Neural cell (in vitro differentiated cells): ENCODE measurements around the gene DPYSL4. TPM values are rescaled to one million over a fixed set of nuclear protein-coding genes. Genes with fewer than 3 reads are reported as not detected.

Experiments
- H2AFZ ChIP-seq: fragments of 200-600, 300-800 bp; sonication (generic), shearing (Covaris generic); 2 replicates; pipeline ENCODE4 v1.6.0; 2014; ENCODE audit warnings: low read depth, mild to moderate bottlenecking, antibody characterized with exemption, low read length, moderate library complexity
- H3F3A ChIP-seq: fragments of 200-600 bp; shearing (Covaris generic); 2 replicates; pipeline ENCODE4 v1.6.1; 2016; ENCODE audit warnings: mild to moderate bottlenecking, moderate library complexity, mixed read lengths, antibody characterized with exemption, low read length; ENCODE audit not compliant: insufficient read depth, poor library complexity, severe bottlenecking
- H3K27ac ChIP-seq: fragments of 200-600, 300-800 bp; sonication (generic), shearing (Covaris generic); 2 replicates; pipeline ENCODE4 v1.5.1; 2014; ENCODE audit warnings: mild to moderate bottlenecking, low read length, moderate library complexity
- H3K27me3 ChIP-seq: fragments of 300-800, 200-600 bp; sonication (generic), shearing (Covaris generic); 2 replicates; pipeline ENCODE4 v1.6.0; 2014; ENCODE audit warnings: mild to moderate bottlenecking, low read depth, low read length, moderate library complexity; ENCODE audit not compliant: insufficient read depth
- H3K36me3 ChIP-seq: fragments of 300-800, 200-600 bp; sonication (generic), shearing (Covaris generic); 2 replicates; pipeline ENCODE4 v1.5.1; 2014; ENCODE audit warnings: mild to moderate bottlenecking, antibody characterized with exemption, low read length, moderate library complexity; ENCODE audit not compliant: insufficient read depth
- H3K4me2 ChIP-seq: fragments of 300-800, 200-600 bp; sonication (generic), shearing (Covaris generic); 2 replicates; pipeline ENCODE4 v1.6.0; 2014; ENCODE audit warnings: mild to moderate bottlenecking, low read length
- H3K4me3 ChIP-seq: fragments of 300-800, 200-600 bp; sonication (generic), shearing (Covaris generic); 2 replicates; pipeline ENCODE4 v1.5.1; 2014; ENCODE audit warnings: mild to moderate bottlenecking, low read length, moderate library complexity
- H3K79me2 ChIP-seq: fragments of 200-600 bp; shearing (Covaris generic); replicated peaks from 2 replicates; pipeline ENCODE4 v1.6.0; 2014; ENCODE audit warnings: mild to moderate bottlenecking, low read length, moderate library complexity; ENCODE audit not compliant: insufficient read depth
- H3K9ac ChIP-seq: fragments of 300-800, 200-600 bp; sonication (generic), shearing (Covaris generic); 2 replicates; pipeline ENCODE4 v1.6.1; 2016; ENCODE audit warnings: mild to moderate bottlenecking, low read length, mixed read lengths
- H3K9me2 ChIP-seq: fragments of 200-600 bp; shearing (Covaris generic); 2 replicates; pipeline ENCODE4 v1.6.1; 2016; ENCODE audit warnings: mild to moderate bottlenecking, low read length, mixed read lengths; ENCODE audit not compliant: insufficient read depth
- H3K9me3 ChIP-seq: fragments of 200-600, 300-800 bp; sonication (generic), shearing (Covaris generic); 2 replicates; pipeline ENCODE4 v1.6.1; 2016; ENCODE audit warnings: mild to moderate bottlenecking, mixed run types, low read length, moderate library complexity, mixed read lengths
- H4K20me1 ChIP-seq: fragments of 200-600 bp; shearing (Covaris generic); 2 replicates; pipeline ENCODE4 v1.6.1; 2016; ENCODE audit warnings: mild to moderate bottlenecking, mixed run types; ENCODE audit not compliant: insufficient read depth
- CTCF ChIP-seq: fragments of 450-650 bp; IDR thresholded peaks from 2 replicates; pipeline ENCODE4 v1.5.1; 2014; ENCODE audit warnings: antibody characterized with exemption, mild to moderate bottlenecking, moderate library complexity; ENCODE audit not compliant: poor library complexity, severe bottlenecking
- EP300 ChIP-seq: fragments of 450-650 bp; conservative IDR thresholded peaks from 2 replicates; pipeline ENCODE4 v1.6.1; 2014; ENCODE audit warnings: antibody characterized with exemption, mild to moderate bottlenecking, moderate library complexity; ENCODE audit not compliant: poor library complexity, severe bottlenecking
- EZH2 ChIP-seq: fragments of 200-600, 300-800 bp; shearing (Covaris generic), sonication (generic); IDR thresholded peaks from 2 replicates; pipeline ENCODE4 v1.6.1; 2014; ENCODE audit warnings: antibody characterized with exemption, low read length, borderline replicate concordance, mild to moderate bottlenecking; ENCODE audit not compliant: insufficient read depth, poor library complexity, severe bottlenecking
- MXI1 ChIP-seq: fragments of 450-650 bp; conservative IDR thresholded peaks from 2 replicates; pipeline ENCODE4 v1.6.1; 2014; ENCODE audit warnings: antibody characterized with exemption, mild to moderate bottlenecking; ENCODE audit not compliant: poor library complexity, severe bottlenecking
- POLR2AphosphoS5 ChIP-seq: IDR thresholded peaks from 2 replicates; pipeline ENCODE4 v1.6.1; 2012
- RAD21 ChIP-seq: fragments of 450-650 bp; conservative IDR thresholded peaks from 2 replicates; pipeline ENCODE4 v1.6.1; 2014; ENCODE audit warnings: antibody characterized with exemption, mild to moderate bottlenecking, moderate library complexity
- REST ChIP-seq: IDR thresholded peaks from 2 replicates; pipeline ENCODE4 v1.6.1; 2012; ENCODE audit warnings: borderline replicate concordance
- SMC3 ChIP-seq: fragments of 450-650 bp; conservative IDR thresholded peaks from 2 replicates; pipeline ENCODE4 v1.6.1; 2014; ENCODE audit warnings: antibody characterized with exemption, mild to moderate bottlenecking, moderate library complexity; ENCODE audit not compliant: poor library complexity
- TAF1 ChIP-seq: IDR thresholded peaks from 2 replicates; pipeline ENCODE4 v1.6.1; 2012; ENCODE audit warnings: low read depth
- polyA plus RNA-seq: library from polyadenylated mRNA; depleted of rRNA; stranded (reverse); fragments of >200 nt; gene quantifications from 2 replicates; pipeline ENCODE4 v1.2.3, GENCODE V29; 2014

Gene DPYSL4
- polyA plus RNA-seq, 1 donor from 2014 or later, result 116 TPM

GRCh38 chr10:132169766-132170560, 16.8 kb upstream of the DPYSL4 start:
- no peaks in the 10 kb centered on the region for H3K9me2 ChIP-seq
- H3K27me3 ChIP-seq, result no peaks in the 10 kb centered on the region
- H2AFZ ChIP-seq, result no peak overlapping the region
- no peak overlapping the region for H3K4me3 ChIP-seq
- no peaks in the 10 kb centered on the region for H3K79me2 ChIP-seq
- TF ChIP-seq TAF1 (no peak), MXI1 (no peak), REST (no peak), CTCF (no peak)
- no peaks in the 10 kb centered on the region for H3K9me3 ChIP-seq
- no peak overlapping the region for H3K27ac ChIP-seq
- no peaks in the 10 kb centered on the region for H4K20me1 ChIP-seq
- no peaks in the 10 kb centered on the region for H3F3A ChIP-seq
- no peak overlapping the region for H3K9ac ChIP-seq
- H3K36me3 ChIP-seq, result no peaks in the 10 kb centered on the region
- no peak overlapping the region for H3K4me2 ChIP-seq

GRCh38 chr10:132170561-132171361, 16.0 kb upstream of the DPYSL4 start:
- no peak overlapping the region for H2AFZ ChIP-seq
- no peak overlapping the region for H3K4me3 ChIP-seq
- H3K27ac ChIP-seq, result no peak overlapping the region
- no peaks in the 10 kb centered on the region for H3K9me3 ChIP-seq
- H3K79me2 ChIP-seq, result no peaks in the 10 kb centered on the region
- H3K9me2 ChIP-seq, result no peaks in the 10 kb centered on the region
- no peaks in the 10 kb centered on the region for H3K36me3 ChIP-seq
- H3K9ac ChIP-seq, result no peak overlapping the region
- H4K20me1 ChIP-seq, result no peaks in the 10 kb centered on the region
- no peaks in the 10 kb centered on the region for H3F3A ChIP-seq
- TF ChIP-seq EZH2, result no peak
- TF ChIP-seq MXI1, result no peak
- no peak for TF ChIP-seq CTCF
- TF ChIP-seq EP300, result no peak
- no peak for TF ChIP-seq RAD21
- no peak for TF ChIP-seq TAF1
- no peak for TF ChIP-seq REST
- TF ChIP-seq SMC3, result no peak
- TF ChIP-seq POLR2AphosphoS5, result no peak
- H3K4me2 ChIP-seq, result no peak overlapping the region
- no peaks in the 10 kb centered on the region for H3K27me3 ChIP-seq
